Measurements from ENCODE around the gene ARHGEF12.

DNA sequence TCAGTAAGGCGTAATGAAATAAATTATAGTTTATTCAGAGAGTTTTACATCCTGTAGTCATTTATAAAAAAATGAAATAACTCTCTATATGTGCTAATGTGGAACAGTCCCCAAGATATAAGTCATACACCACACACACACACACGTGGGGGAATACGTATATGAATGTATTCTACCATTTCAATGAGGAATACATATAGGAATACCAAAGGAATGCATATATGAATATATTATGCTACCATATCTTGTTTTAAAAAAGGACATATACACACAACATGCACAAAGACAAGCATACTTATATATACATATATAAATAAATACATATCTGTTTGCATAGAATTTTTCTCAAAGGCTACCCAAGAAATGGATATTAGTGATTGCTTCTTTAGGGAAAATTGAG, 135.8 kb downstream of the ARHGEF12 start:
- TF ChIP-seq EZH2 (IDR thresholded peaks at IDR 0.05) (no peak), POLR2AphosphoS5 (IDR thresholded peaks at IDR 0.05; ENCODE audit: borderline replicate concordance, low read depth, low read length) (no peak), FOXP2 (optimal IDR thresholded peaks at IDR 0.05; ENCODE audit: control extremely low read depth, extremely low read length, insufficient read depth) (no peak)

Measured in SK-N-MC (cell line).